Retinal pigment epithelial cell (primary cell): ENCODE data around the gene NTN1.

ENCODE experiments used
- DNase-seq: peaks from one replicate; pipeline ENCODE4 v3.0.0-alpha.2; 2010; ENCODE audit warnings: low read depth
- H3K4me3 ChIP-seq: 2 replicates; pipeline ENCODE4 v1.5.1; 2011; ENCODE audit warnings: mild to moderate bottlenecking, low read length, control low read depth, moderate library complexity
- CTCF ChIP-seq: conservative IDR thresholded peaks from 2 replicates; pipeline ENCODE4 v1.5.1; 2011; ENCODE audit warnings: low read depth, low read length, control low read depth, inconsistent platforms

Gene NTN1

DNA sequence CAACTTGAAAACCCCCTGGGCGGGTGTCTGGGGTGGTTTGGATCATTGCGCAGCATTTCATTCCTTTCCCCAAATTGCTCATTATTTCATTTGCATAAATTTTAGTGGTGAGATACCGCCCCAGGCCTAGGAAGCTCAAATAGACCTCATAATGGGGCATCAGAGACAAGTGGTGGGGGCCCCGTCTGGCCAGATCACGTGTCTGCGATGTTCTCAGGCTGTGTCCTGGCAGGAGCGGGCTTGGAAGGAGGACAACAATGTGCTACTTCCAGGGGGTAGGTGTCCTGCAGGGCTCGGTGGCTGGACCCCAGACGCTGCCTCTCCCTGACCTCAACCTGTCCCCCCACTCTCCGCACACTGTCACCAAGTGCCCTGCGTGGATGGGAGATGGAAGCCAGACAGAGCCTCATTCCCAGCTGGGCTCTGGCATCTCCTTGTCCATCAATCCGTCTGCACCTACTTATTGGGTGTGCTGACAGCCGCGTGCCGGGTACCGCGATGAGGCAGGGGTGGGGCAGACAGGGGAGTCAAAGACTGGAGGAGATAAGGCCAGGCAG, 116.9 kb downstream of the NTN1 start:
- no peak for DNase-seq
- no peak overlapping the region for H3K4me3 ChIP-seq

DNA sequence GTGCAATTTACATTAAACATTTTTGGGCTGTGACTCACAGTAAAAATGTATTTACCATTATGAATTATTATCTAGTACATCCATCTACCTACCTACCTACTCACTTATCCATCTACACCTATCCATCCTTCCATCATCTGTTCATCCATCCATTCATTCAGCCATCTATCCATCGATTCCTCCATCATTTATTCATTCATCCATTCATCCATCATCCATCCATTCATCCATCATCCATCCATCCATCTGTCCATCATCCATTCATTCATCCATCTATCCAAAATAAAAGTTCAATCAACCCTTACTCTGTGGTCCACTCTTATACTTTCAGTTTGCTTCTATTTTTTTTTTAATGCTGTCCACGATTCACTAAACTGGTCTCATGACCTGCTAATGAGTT, 118.4 kb downstream of the NTN1 start:
- DNase-seq = no peak
- H3K4me3 ChIP-seq = no peak overlapping the region
- no peak for TF ChIP-seq CTCF

More for the DNA sequence above, 116.9 kb downstream of the NTN1 start:
- no peak for TF ChIP-seq CTCF

DNA sequence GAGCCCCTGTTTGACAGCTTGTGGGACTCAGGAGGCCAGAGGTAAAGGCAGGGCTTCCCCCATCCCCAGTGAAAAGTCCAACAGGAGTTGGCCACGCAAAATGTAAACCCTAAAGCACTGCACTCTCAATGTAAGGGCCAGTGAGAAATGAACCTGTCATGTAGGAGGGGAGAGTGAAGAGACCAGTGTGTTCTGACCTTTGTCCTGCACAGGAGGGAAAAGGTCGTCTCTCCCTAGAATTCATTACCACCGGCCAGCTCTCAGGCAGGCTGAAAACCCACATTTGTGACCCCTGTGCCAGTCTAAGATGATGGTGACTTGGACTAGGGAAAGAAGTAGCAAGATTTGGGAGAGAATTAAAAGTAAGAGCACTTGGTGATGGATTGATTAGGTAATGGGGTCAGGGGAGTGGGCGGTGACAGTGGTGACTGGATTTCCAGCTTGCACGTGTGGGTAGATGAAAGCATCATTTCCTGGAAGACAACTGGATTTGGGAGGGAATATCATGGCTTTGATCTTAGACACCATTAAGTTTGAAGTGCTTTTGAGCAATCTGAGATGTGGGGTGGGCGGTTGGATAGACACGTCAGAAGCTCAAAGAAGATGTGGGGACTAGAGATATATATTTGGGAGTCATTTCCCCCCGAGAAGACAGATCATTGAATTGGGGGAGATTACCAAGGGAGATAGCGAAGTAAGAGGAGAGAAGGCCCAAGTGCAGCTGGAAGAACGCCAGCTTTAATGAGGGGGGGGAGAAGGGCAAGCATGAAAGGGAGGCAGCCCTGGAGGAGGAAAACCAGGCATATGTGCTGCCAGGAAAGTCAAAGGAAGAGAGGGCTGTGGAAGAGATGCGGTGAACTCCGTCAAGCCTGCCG, 119.5 kb downstream of the NTN1 start:
- DNase-seq = no peak
- no peak overlapping the region for H3K4me3 ChIP-seq
- TF ChIP-seq CTCF = no peak

GRCh38 chr17:9141425-9141753, 120.1 kb downstream of the NTN1 start:
- DNase-seq = no peak
- no peak overlapping the region for H3K4me3 ChIP-seq
- TF ChIP-seq CTCF = no peak

DNA sequence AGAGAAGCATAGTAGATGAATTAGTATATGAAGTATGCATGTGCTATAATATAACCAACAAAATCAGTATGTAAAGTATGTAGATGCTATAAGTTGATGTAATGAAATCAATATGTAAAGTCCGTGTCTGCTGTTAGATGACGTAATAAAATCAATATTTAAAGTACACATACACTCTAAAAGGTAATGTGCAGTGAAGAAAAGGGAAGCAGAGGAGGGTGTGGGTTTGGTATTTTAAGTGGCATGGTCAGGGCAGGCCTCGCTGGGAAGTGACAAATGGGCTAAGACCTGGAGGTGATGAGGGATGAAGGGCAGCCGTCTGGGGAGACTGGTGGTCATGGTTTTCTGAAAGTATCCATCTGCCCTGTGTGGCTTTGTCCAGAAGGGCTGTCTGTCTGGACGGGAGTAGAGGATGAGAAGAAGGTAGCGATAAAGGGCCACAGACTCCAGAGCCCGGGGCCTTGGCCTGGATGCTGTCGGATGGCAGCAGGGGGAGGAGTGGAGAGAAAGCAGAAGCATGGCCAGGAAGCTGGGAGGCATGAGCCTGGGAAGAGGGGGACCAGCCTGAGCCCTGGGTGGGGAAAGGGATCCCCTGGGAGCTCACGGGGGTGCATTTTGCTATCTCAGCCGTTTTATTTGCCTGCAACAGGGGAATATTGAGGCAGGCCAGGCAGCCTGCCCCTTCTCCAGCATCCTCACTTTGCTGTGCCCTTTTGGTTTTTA, 121.6 kb downstream of the NTN1 start:
- no peak overlapping the region for H3K4me3 ChIP-seq
- no peak for DNase-seq
- TF ChIP-seq CTCF = no peak

- DNase-seq = no peak
- TF ChIP-seq CTCF = no peak
- H3K4me3 ChIP-seq = no peak overlapping the region
These were observed 123.4 kb downstream of the NTN1 start for GRCh38 chr17:9144502-9145249.
